Hepatocyte (in vitro differentiated cells): Measurements from ENCODE around the gene TNS3.

Source experiments
- CTCF ChIP-seq: fragments of 200-600 bp; sonication (generic); IDR thresholded peaks from 2 replicates; pipeline ENCODE4 v1.5.1; 2016; ENCODE audit warnings: antibody characterized with exemption, mild to moderate bottlenecking; ENCODE audit not compliant: poor library complexity
- EZH2 ChIP-seq: fragments of 200-600 bp; sonication (generic); IDR thresholded peaks from 2 replicates; pipeline ENCODE4 v1.6.1; 2016; ENCODE audit warnings: antibody characterized with exemption, mild to moderate bottlenecking, borderline replicate concordance
- EZH2phosphoT487 ChIP-seq: fragments of 200-600 bp; sonication (generic); IDR thresholded peaks from one replicate; pipeline ENCODE4 v1.6.1; 2018; ENCODE audit warnings: antibody characterized with exemption, mild to moderate bottlenecking, low read depth, moderate library complexity; ENCODE audit not compliant: unreplicated experiment, severe bottlenecking

GRCh38 chr7:47247132-47247531, 334.8 kb downstream of the TNS3 start:
- TF ChIP-seq CTCF = no peak
- no peak for TF ChIP-seq EZH2
- TF ChIP-seq EZH2phosphoT487 = no peak
